Mesenchymal stem cell (in vitro differentiated cells and primary cell): ENCODE data around the gene EPS15.

Source experiments
- DNase-seq: peaks from one replicate; pipeline ENCODE4 v3.0.0-alpha.2; 2013
- H2AFZ ChIP-seq: one replicate; pipeline ENCODE4 v1.6.1; 2013; ENCODE audit warnings: low read depth, mild to moderate bottlenecking, control low read depth, inconsistent platforms, low read length, moderate library complexity
- H2AK5ac ChIP-seq: 2 replicates; pipeline ENCODE4 v1.6.1; 2013; ENCODE audit warnings: low read length, moderate library complexity, mild to moderate bottlenecking, inconsistent platforms; ENCODE audit not compliant: severe bottlenecking
- H2BK120ac ChIP-seq: one replicate; pipeline ENCODE4 v1.6.1; 2013; ENCODE audit warnings: low read depth, mild to moderate bottlenecking, inconsistent platforms, low read length, moderate library complexity
- H2BK12ac ChIP-seq, 2 experiments: one replicate each; pipeline ENCODE4 v1.6.1; 2013; ENCODE audit warnings: inconsistent platforms in 2 of 2, low read length in 2 of 2, mild to moderate bottlenecking in 2 of 2, moderate library complexity in 2 of 2, control low read depth in 1 of 2
- H2BK15ac ChIP-seq: one replicate; pipeline ENCODE4 v1.6.1; 2013; ENCODE audit warnings: mild to moderate bottlenecking, low read depth, inconsistent platforms; ENCODE audit not compliant: poor library complexity, severe bottlenecking
- H2BK5ac ChIP-seq: 2 replicates; pipeline ENCODE4 v1.6.1; 2013; ENCODE audit warnings: low read depth, mild to moderate bottlenecking, low read length, control low read depth, inconsistent platforms; ENCODE audit not compliant: poor library complexity, severe bottlenecking
- H3K14ac ChIP-seq, 2 experiments: one replicate each; pipeline ENCODE4 v1.6.1; 2013; ENCODE audit warnings: inconsistent platforms in 2 of 2, low read length in 2 of 2, control low read depth in 1 of 2, mild to moderate bottlenecking in 1 of 2, moderate library complexity in 1 of 2
- H3K18ac ChIP-seq, 2 experiments: one replicate each; pipeline ENCODE4 v1.6.1; 2013; ENCODE audit warnings: inconsistent platforms in 2 of 2, low read length in 2 of 2, control low read depth in 1 of 2, low read depth in 1 of 2, mild to moderate bottlenecking in 1 of 2
- H3K23ac ChIP-seq, 2 experiments: one replicate each; pipeline ENCODE4 v1.6.1; 2013; ENCODE audit warnings: inconsistent platforms in 2 of 2, low read length in 2 of 2, mild to moderate bottlenecking in 2 of 2, moderate library complexity in 2 of 2, control low read depth in 1 of 2
- H3K27ac ChIP-seq: 2 replicates; pipeline ENCODE4 v1.5.1; 2013; ENCODE audit warnings: mild to moderate bottlenecking, moderate library complexity, low read length, control low read depth, inconsistent platforms; ENCODE audit not compliant: poor library complexity, severe bottlenecking
- H3K27me3 ChIP-seq, 2 experiments: 2 replicates each; pipeline versions ENCODE4 v1.6.1 to v1.7.0; 2013; ENCODE audit warnings: low read length in 2 of 2, mild to moderate bottlenecking in 2 of 2, moderate library complexity in 2 of 2, control low read depth in 1 of 2, inconsistent platforms in 1 of 2; ENCODE audit not compliant: control insufficient read depth in 1 of 2, insufficient read depth in 1 of 2
- H3K36me3 ChIP-seq, 2 experiments: 2 replicates each; pipeline versions ENCODE4 v1.6.1 to v1.7.0; 2013; ENCODE audit warnings: low read length in 2 of 2, control low read depth in 1 of 2, inconsistent platforms in 1 of 2, low read depth in 1 of 2, mild to moderate bottlenecking in 1 of 2; ENCODE audit not compliant: insufficient read depth in 2 of 2, control insufficient read depth in 1 of 2
- H3K4ac ChIP-seq, 2 experiments: one replicate each; pipeline ENCODE4 v1.6.1; 2013; ENCODE audit warnings: inconsistent platforms in 2 of 2, low read length in 2 of 2, mild to moderate bottlenecking in 2 of 2, moderate library complexity in 2 of 2, control low read depth in 1 of 2, low read depth in 1 of 2
- H3K4me1 ChIP-seq: 2 replicates; pipeline ENCODE4 v1.6.1; 2013; ENCODE audit warnings: low read depth, low read length, control low read depth; ENCODE audit not compliant: control insufficient read depth, insufficient read depth
- H3K4me2 ChIP-seq: 2 replicates; pipeline ENCODE4 v1.6.1; 2013; ENCODE audit warnings: low read length, mild to moderate bottlenecking, inconsistent platforms; ENCODE audit not compliant: poor library complexity, severe bottlenecking
- H3K4me3 ChIP-seq, 2 experiments: 2 replicates each; pipeline versions ENCODE4 v1.5.1 to v1.7.0; 2013; ENCODE audit warnings: low read length in 2 of 2, mild to moderate bottlenecking in 2 of 2, control low read depth in 1 of 2, low read depth in 1 of 2; ENCODE audit not compliant: insufficient read depth in 1 of 2
- H3K79me1 ChIP-seq: replicated peaks from 2 replicates; pipeline ENCODE4 v1.6.1; 2013; ENCODE audit warnings: mild to moderate bottlenecking, control low read depth, low read length, inconsistent platforms; ENCODE audit not compliant: poor library complexity, severe bottlenecking
- H3K9ac ChIP-seq: 2 replicates; pipeline ENCODE4 v1.7.0; 2013; ENCODE audit warnings: mild to moderate bottlenecking, low read length, moderate library complexity
- H3K9me3 ChIP-seq: 2 replicates; pipeline ENCODE4 v1.7.0; 2013; ENCODE audit warnings: mild to moderate bottlenecking, low read length; ENCODE audit not compliant: control insufficient read depth
- H4K8ac ChIP-seq: one replicate; pipeline ENCODE4 v1.6.1; 2013; ENCODE audit warnings: inconsistent platforms, mild to moderate bottlenecking, low read length, moderate library complexity
- H4K91ac ChIP-seq: one replicate; pipeline ENCODE4 v1.6.1; 2013; ENCODE audit warnings: mild to moderate bottlenecking, low read length, inconsistent platforms
- WGBS: methylation state at CpG from one replicate; pipeline ENCODE4 v1.1.7; 2013; ENCODE audit warnings: mixed read lengths; 5-methylcytosine and 5-hydroxymethylcytosine counted together

The EPS15 gene

DNA sequence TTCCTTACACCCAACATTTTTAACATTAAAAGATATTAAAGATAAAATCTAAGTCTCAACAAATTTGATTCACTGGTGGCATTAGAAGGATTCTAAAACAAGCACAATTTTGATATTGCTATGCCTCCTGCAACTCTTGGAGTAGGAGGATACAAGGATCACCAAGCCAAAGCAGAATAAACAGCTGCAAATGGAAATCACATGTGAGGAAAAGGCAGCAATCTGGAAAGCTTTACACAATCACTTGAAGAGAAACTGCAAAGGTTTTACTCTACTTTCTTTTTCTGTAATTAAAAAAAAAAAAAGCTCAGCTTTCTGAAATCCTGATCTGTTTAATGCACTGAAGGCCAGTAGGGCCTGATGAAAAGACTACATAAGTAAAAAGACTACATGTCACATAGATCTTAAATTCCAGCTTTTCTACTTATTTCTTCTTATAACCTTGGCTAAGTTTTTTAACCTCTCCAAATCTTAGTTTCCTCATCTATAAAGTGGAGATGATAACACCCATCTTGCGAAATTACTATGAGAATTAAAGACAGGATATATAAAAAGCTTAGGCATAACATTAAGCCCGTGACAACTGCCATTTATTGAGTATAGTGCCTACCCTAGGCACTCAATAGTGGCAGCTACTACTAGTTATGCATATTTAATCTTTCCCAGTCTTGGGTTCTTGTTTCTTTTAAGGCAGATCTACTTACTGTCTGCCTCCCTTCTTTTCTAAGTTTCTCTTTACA lies 73.5 kb downstream of the EPS15 start:
- WGBS: 100% methylated on average over 2 of the region's 2 CpGs
- Histone ChIP-seq H4K91ac (no peak overlapping the region), H3K14ac (no peak overlapping the region), H4K8ac (no peak overlapping the region), H3K18ac (no peak overlapping the region), H3K36me3 (peaks cover 9 to 65% of the 10 kb centered on the region in 2 experiments), H3K9ac (no peak overlapping the region), H3K4me3 (no peak overlapping the region), H3K23ac (no peak overlapping the region), H3K4me1 (no peaks in the 10 kb centered on the region), H3K9me3 (no peaks in the 10 kb centered on the region), H3K27ac (no peak overlapping the region), H3K79me1 (peaks cover 2% of the 10 kb centered on the region), H2BK15ac (no peak overlapping the region), H3K4ac (no peak overlapping the region), H2AFZ (no peak overlapping the region), H3K27me3 (no peaks in the 10 kb centered on the region), H3K4me2 (no peak overlapping the region), H2BK120ac (no peak overlapping the region), H2BK12ac (no peak overlapping the region), H2AK5ac (no peak overlapping the region), H2BK5ac (peak overlapping the region; percentile 44)
- DNase-seq: peak; percentile 58

DNA sequence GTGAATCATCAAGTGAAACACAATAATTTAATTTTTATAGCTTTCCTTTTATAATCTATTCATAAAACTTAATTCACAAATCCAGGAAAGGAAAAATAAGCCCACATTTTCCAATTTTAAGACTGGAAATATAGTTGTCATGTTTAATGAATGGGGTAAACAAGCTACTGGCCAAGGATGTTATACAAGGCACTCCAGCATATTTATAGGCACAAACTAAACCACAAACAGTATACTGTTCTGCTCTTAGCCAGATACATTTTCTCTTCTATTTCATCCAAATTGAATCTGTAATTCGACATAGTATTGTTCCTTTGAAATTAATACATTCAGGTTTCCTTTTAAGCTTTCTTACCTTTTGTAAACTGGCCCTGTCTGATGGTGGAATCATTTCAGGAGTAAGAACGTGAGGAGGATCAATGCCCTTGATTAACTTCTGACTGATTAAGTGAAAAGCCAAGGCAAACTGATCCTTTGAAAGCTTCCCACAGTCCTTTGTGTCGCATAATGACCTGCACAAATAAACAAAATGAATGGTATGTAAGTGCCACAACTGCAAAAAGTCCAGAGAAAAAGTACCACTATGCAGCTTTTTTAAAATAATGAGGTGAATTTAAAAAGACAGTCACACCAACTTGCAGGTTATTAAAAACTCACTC lies 74.4 kb downstream of the EPS15 start:
- no peak overlapping the region for H3K14ac ChIP-seq
- H3K23ac ChIP-seq: no peak overlapping the region
- H2AFZ ChIP-seq: no peak overlapping the region
- no peak overlapping the region for H2BK15ac ChIP-seq
- H3K4ac ChIP-seq: no peak overlapping the region
- H4K91ac ChIP-seq: no peak overlapping the region
- H3K4me2 ChIP-seq: no peak overlapping the region
- H4K8ac ChIP-seq: no peak overlapping the region
- no peak overlapping the region for H2BK120ac ChIP-seq
- peak; percentile 18 for DNase-seq
- no peak overlapping the region for H3K9ac ChIP-seq
- H3K18ac ChIP-seq: no peak overlapping the region
- no peak overlapping the region for H2AK5ac ChIP-seq
- no peaks in the 10 kb centered on the region for H3K9me3 ChIP-seq
- WGBS: 75% methylated on average over 1 of the region's 3 CpGs
- peaks cover 2 to 62% of the 10 kb centered on the region in 2 experiments for H3K36me3 ChIP-seq
- H2BK5ac ChIP-seq: no peak overlapping the region
- H3K79me1 ChIP-seq: no peaks in the 10 kb centered on the region
- H3K27ac ChIP-seq: no peak overlapping the region
- no peaks in the 10 kb centered on the region for H3K27me3 ChIP-seq
- no peaks in the 10 kb centered on the region for H3K4me1 ChIP-seq
- H2BK12ac ChIP-seq: no peak overlapping the region
- H3K4me3 ChIP-seq: no peak overlapping the region

DNA sequence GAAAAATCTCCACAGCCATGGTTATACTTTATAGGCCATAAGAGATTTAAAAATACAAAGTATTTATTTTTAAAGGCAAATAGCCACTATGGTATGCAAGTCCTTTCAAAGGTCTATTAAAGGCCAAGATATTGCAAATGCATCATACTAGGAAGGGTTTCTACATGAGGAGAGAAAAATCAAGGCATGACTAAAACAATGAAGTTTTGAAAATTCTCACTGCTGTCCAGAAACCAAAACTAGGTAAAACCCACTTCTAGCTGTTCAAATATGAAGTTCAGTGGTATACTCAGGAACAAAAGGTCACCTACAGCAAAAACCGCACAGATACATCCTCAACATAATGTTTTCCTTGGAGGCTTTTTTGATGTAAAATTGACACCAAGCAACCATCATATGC lies 75.0 kb downstream of the EPS15 start:
- H3K23ac ChIP-seq: no peak overlapping the region
- H3K4me2 ChIP-seq: no peak overlapping the region
- no peak overlapping the region for H2BK120ac ChIP-seq
- no peaks in the 10 kb centered on the region for H3K27me3 ChIP-seq
- H3K14ac ChIP-seq: no peak overlapping the region
- H3K4me1 ChIP-seq: no peaks in the 10 kb centered on the region
- no peak overlapping the region for H3K18ac ChIP-seq
- no peak overlapping the region for H2BK15ac ChIP-seq
- H3K79me1 ChIP-seq: no peaks in the 10 kb centered on the region
- H2BK12ac ChIP-seq: no peak overlapping the region
- H2BK5ac ChIP-seq: no peak overlapping the region
- H4K91ac ChIP-seq: no peak overlapping the region
- H3K4me3 ChIP-seq: no peak overlapping the region
- no peak overlapping the region for H3K4ac ChIP-seq
- no peak overlapping the region for H2AK5ac ChIP-seq
- no peaks in the 10 kb centered on the region for H3K9me3 ChIP-seq
- DNase-seq: no peak
- no peak overlapping the region for H2AFZ ChIP-seq
- no peak overlapping the region for H3K27ac ChIP-seq
- H3K36me3 ChIP-seq: peaks cover 0 to 62% of the 10 kb centered on the region in 2 experiments
- no peak overlapping the region for H3K9ac ChIP-seq
- WGBS: no CpG with 5 or more reads among the region's 1 CpG
- H4K8ac ChIP-seq: no peak overlapping the region

DNA sequence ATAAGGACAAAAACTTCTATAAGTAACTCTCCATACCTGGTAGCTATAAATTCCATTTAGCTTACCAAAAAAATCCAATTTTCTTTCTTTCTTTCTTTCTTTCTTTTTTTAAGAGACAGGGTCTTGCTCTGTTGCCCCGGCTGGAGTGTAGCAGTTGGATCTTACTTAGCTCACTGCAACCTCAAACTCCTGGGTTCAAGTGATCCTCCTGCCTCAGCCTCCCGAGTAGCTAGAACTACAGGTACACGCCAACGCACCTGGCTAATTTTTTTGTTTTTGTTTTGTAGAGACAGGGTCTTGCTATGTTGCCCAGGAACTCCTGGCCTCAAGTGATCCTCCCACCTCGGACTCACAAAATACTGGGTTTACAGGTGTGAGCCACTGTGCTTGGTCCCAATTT lies 75.5 kb downstream of the EPS15 start:
- no peaks in the 10 kb centered on the region for H3K27me3 ChIP-seq
- 97% methylated on average over 5 of the region's 5 CpGs for WGBS

More for the DNA sequence above, 75.5 kb downstream of the EPS15 start:
- Histone ChIP-seq H4K8ac (no peak overlapping the region), H2BK12ac (peak overlapping the region in 1 of 2 experiments; percentile 77), H2BK5ac (no peak overlapping the region), H2BK120ac (no peak overlapping the region), H2AFZ (no peak overlapping the region), H3K27ac (no peak overlapping the region), H3K18ac (peak overlapping the region in 1 of 2 experiments; percentile 12), H3K36me3 (peaks cover 0 to 66% of the 10 kb centered on the region in 2 experiments), H2BK15ac (no peak overlapping the region), H3K14ac (no peak overlapping the region), H3K79me1 (no peaks in the 10 kb centered on the region), H3K9ac (no peak overlapping the region), H4K91ac (no peak overlapping the region), H3K4ac (no peak overlapping the region), H3K4me1 (no peaks in the 10 kb centered on the region), H3K4me2 (no peak overlapping the region), H3K9me3 (no peaks in the 10 kb centered on the region), H2AK5ac (no peak overlapping the region), H3K23ac (no peak overlapping the region), H3K4me3 (no peak overlapping the region)
- DNase-seq: no peak
